GM18870 (cell line): Measurements from ENCODE around the gene ALPL.

ENCODE experiments used
- ATAC-seq: cut with Tn5 transposase; IDR thresholded peaks from one replicate; pipeline ENCODE4 v1.9.1; 2021; ENCODE audit warnings: moderate library complexity; ENCODE audit not compliant: unreplicated experiment

The ALPL gene

DNA sequence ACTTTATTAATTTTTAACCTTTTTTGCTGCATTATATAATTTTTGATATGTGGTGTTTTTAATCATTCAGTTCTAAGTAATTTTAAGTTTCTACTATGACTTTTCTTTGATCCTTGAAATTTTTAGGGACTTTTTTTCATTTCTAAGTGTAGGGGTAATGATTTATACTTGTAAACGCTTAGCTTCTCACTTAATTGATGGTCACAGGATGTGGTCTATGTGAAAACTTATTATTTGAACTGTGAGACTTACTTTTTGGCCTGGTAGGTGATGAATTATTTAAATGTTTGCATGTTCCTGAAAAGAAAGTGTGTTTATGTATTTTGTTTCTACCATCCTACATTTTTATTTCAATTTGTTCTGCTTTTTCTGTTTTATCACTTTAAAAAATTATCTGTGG, 17.2 kb downstream of the ALPL start:
- no peak for ATAC-seq

DNA sequence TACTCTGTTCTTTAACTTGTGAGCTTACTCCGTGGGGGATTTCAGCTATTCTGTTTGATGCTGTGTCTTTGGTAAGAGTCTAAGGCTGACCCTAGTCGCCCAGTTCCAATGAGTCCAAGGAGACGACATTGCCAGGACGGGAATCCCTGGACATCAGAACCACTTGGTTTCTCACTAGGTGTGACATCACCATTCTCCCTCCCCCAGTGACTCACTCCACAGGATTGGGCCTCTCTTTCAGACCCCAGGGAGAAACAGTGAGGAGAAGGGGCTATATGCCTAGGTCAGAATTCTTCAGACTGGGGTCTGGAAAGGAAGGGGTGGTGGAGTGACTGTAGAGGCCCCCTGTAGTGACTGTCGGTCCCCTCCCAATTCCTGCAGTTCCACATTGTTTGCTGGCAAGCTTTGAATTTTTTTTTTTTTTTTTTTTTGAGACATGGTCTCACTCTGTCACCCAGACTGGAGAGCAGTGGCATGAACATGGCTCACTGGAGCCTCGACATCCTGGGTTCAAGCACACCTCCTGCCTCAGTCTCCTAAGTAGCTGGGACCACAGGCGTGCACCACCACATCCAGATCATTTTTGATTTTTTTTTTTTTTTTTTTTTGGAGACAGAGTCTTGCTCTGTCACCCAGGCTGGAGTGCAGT, 21.3 kb downstream of the ALPL start:
- no peak for ATAC-seq

DNA sequence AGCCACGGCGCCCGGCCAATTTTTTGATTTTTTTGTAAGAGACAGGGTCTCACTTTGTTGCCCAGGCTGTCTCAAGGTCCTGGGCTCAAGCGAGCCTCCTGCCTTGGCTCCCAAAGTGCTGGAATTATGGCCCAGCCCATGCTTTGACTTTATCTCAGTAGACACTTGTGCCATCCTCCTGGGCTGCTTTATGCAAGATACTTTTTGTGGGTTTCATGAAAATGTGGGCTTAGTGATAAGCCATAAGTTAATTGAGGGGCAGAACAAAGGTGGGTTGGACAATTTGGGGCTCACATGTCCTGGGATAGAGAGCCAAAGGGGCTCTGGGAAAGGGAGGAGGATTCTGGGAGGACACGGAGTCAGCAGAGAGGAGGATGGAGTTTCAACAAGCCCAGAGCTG, 22.0 kb downstream of the ALPL start:
- no peak for ATAC-seq

DNA sequence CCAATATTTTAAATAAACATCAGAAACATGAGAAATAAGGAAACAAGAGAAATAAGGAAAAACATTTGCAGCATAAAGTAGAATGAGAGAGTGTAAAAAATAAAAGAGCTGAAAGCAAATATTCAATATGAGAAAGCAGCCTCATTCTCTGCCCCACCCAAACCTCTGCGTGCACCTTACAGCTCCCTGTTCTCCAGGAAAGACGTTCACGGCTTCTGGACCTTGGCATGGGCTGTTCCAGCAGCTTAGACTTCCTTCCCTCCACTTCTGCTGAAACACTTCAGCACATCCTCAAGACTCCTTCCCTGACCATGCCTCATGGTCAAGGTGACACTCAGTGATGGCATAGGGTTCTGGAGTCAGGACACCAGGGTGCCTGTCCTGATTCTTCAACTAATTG, 23.3 kb downstream of the ALPL start:
- ATAC-seq = no peak

DNA sequence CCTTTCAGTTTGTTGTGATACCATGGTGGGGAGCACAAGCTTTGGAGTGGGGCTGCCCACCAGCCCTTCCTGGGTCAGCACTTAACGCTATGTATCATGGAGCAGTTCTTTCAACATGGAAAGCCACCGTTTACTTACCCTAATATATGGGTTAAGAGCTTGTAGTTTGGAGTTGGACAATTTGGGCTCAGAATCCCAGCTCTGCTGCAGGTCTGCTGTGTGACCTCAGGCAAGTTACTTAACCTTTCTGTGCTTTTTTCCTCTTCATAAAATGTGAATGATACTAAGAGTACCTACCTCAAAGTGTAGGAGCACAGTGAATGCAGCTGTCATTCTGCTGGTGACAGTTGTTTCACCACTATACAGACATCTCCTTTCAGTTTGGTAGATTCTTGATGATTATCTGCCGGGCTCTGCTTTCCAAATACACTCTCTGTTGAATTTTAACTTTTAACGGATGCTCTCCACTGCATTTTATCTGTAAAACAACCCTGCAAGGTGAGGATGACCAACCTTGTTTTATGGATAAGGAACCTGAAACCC, 23.8 kb downstream of the ALPL start:
- ATAC-seq = no peak

DNA sequence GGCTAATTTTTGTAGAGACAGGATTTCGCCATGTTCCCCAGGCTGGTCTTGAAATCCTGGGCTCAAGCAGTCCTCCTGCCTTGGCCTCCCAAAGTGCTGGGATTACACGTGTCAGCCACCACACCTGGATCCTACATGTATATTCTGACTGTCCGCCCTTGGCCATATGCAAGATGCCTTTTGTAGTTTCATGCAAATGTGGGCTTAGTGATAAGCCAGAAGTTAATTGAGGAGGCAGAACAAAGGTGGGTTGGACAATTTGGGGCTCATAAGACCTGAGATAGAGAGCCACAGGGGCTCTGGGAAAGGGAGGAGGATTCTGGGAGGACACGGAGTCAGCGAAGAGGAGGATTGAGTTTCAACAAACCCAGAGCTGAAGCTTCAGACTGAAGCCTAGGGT, 24.9 kb downstream of the ALPL start:
- ATAC-seq = no peak

DNA sequence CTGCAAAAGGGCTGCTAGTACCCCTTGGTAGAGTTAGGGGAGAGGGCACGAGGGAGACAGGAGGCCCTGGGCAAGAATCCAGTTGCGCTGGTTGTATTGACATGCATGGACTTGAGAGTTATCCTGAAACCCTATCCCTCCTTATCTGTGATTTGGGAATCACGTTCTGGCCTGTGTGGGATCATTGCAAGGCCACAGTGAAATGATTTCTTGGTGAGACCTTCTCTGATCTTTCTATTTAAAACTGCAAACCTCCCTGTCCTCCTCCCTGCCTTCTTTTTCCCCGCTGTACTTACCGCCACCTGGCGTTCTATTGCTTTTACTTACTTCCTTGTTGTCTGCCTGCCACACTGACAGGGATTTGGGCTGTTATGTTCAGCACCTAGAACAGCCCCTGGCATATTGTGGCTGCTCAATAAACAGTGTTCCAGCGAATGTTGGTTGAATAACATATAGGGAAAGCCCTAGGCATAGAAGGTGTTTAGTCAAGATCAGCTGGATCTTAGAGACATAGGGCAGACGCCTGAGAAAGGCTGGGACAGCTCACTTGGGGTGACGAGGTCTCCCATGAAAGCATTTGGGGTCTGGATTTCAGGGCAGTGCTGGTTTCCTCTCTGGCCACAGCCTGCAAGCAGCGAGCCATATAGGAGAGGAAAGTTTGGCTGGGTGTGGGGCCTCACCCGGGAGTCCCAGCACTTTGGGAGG, 25.6 kb downstream of the ALPL start:
- ATAC-seq = no peak

DNA sequence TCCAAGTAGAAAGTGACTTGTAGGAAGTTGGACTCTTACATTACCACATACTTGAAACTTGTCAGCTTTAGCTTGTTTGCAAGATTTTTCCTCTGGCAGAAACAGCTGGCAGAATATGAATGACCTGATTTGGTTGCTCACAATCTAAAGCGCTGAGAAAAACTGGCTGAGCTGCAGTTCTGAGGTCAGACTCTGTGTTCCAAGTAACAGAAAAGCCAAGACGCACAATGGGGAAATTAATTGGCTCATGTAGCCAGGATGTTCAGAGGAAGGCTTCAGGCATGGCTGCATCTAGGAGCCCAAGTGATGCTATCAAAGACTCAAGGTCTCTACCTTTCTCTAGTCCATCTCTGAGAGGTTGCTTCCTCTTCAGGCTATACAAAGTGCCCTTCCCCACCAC, 27.0 kb downstream of the ALPL start:
- ATAC-seq = no peak

DNA sequence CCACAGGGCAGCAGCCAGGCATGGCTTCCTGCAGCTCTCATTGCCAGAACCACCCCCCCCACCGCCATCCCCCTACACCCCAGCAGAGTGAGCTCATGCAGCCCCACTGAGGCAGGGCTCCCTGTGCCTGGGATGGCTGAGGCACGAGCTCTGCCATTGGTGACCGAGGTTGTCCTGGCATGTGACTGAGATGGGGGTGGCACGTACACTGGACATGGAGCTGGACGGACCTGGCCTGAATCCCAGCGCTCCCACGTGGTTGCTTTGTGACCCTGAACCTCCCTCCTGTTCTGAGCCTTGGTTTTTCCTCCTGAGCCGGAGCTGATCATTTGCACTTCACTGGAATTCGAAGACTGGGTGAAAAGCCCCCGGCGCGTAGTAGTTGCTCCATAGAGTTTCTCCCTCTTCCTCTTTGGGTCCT, 28.3 kb downstream of the ALPL start:
- ATAC-seq = no peak

DNA sequence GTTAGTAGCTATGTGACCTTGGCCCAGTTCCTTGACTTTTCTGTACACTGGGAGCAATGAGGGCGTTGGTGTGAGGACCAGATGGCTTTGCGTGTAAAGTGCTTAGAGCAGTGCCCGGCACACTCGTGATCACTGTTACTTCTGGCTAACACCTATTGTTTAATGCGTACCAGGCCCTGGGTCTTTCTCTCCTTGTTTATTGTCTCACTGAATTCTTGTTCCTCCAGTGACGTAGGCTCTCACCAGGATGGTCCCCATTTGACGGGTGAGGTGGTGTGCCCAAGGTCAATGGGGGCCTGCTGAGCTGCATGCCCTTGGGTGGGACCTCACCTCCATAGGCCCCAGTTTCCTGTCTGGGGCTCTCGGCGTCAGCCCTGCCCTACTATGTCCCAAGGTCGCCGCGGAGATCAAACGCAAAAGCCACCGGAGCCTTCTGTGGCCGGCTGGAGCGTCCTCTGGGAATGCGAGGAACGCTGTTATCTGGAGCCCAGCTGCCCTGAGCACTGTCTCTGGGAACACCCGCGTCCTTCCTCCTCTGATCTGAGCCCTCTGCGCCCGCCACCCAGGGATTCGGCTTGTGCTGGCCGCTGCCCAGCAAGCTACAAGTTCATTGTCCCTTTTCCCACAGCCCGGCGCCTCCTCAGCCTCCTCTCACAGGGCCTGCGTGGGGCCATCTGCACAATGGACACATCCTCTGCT, 28.9 kb downstream of the ALPL start:
- no peak for ATAC-seq

DNA sequence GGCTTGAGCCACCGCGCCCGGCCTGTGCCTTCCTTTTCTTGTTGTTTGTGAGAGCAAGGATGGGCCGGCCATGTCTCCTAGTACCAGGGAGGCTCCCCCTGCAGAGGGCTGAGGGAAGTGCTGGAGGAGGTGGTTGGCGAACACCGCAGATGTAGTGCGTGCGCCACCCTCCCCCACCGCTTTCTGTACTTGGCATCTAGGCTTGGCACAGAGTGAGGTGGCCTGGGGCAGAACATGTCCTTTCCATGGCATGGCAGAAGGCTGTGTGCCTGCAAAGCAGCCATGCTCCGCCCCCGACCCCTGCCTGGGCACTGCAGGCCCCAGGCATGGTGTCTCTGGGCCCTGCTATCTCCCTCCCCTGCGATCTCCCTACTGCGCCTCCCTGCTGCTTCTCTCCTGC, 30.7 kb downstream of the ALPL start:
- ATAC-seq = no peak

DNA sequence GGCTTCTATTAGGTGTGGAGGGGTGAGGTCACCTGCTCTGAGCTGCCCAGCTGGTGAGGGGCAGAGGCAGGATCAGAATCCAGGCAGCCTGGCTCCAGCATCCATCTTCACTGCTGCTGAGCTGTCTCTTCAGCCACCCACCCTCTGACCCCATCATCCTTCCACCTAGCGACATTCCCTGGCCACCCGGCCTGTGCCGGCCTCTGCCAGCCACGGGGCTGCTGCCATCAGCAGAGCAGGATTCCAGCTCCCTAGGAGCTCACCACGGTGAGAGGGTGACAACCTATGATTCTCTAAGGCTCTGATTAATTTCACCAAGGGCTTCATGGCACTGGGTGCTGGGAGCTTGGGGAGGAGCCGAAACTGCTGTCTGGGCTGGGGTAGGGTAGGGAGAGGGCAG, 32.1 kb downstream of the ALPL start:
- ATAC-seq = no peak

DNA sequence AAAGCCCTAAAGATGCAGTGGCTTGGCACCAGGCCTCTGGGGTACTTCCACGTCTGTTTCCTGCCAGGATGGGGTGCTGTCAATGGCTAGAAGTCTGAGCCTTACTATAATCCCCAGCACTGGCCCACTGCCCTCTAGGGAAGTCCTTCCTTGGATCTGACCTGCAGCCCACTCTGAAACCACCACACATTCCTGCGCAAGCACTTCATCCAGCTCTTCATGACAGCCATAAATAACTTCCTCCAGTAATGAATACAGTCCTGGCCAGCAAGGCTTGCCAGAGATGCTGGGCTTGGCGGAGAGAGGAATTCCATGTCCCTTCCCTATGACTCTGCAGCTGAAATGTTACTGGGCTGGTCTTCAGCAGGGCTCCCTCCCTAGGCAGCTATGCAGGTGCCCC, 32.6 kb downstream of the ALPL start:
- ATAC-seq = no peak

DNA sequence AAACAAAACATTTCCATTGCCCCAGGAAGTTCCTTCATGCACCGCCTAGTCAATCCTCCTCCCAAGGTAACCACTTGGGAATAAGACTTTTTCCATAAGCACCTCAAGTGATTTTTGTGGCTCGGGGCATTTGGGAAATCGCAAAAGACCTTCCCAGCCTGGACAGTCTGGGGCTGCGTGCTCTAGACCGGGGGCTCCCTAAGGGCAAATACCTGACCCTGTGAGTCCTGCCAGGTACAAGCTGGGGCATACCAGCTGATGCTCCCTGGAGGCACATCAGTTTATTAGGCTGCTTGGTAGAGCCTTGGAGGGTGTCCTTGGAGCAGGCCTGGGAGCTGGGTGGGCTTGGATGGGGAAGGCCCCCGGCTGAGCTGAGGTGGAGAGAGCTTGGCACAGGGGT, 34.4 kb downstream of the ALPL start:
- ATAC-seq = no peak

DNA sequence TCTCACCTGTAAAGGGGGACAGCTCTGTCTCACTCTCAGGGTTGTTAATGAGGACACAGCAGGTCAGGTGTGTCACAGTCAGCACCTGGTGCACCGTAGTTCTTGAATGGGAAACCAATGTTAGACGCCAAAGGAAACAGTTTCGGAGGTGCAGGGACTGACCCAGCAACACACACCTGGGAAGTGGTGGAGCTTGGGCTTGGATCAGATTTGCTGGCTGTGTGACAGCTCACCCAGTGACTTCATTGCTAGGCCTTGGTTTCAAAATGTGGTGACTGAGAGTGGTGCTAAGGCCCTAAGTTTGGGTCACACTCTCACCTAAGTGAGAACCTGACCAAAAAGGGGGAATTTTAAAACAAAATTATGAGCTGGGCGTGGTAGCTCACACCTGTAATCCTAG, 34.9 kb downstream of the ALPL start:
- no peak for ATAC-seq

DNA sequence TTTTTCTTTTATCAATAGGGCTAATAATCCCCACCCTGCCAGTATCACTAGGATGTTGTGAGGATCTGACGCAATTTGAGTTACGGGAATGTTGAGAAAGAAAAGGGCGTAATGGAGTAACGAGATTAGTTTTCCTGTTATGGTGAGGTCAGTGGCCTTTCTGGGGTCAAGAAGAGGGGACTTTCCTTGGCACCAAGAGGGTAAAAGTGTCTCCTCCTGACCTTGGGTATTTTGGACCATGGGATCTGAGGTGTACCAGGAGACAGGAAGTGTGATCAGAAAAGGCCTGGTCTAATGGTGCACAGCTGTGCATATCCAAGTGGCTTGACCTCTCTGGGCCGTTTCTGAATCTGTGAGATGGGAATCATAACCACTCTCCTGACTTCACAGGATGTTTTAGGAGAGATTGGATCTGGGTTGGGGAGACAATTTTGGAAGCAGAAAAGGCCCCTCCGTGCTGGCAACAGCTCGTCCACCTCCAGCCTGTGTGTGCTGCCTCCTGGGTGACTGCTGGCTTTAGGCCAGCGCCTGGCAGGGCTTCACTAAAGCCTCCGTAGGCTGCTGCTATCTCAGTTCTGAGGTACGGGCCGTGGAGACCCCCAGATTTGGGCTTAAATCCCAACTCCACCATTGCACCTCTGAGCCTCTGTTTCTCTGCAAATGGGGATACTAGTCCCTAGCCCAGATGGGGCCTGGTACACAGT, 37.1 kb downstream of the ALPL start:
- no peak for ATAC-seq

DNA sequence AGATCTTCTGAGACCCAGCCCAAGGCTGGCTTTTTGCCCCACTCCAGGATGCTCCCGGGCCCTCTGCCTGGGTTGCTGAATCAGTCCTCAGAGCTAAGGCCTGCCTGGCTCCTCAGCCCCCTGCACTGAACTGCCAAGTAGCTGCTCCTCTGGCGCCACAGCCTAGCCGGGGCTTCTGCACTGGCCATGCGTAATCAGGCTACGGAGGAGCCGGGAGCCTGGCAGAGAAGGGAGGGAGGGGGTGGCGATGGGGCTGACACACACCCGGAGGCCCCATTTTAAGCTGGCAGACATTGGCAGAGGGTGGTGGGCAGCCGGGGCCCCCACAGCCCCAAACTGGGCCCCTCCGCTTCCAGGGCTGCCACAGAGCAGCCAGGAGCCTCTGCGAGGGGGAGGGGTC, 38.7 kb downstream of the ALPL start:
- no peak for ATAC-seq

DNA sequence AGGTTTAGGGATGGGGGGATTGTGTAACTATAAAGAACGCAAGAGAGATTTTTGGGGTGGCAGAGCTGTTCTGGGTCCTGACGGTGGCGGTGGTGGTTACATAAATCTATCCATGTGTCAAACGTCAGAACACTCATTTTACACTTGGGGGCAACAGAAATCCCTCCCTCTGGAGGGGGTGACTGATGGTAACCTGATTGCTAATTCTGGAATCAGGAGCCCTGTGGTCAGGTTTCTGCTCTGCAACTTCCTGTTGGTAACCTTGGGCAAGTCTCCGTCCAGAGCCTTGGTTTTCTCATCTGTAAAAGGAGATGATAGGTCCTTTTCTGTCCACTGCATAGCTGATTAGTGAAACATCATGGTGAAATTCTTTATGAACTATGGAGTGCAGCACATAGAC, 40.9 kb downstream of the ALPL start:
- no peak for ATAC-seq

DNA sequence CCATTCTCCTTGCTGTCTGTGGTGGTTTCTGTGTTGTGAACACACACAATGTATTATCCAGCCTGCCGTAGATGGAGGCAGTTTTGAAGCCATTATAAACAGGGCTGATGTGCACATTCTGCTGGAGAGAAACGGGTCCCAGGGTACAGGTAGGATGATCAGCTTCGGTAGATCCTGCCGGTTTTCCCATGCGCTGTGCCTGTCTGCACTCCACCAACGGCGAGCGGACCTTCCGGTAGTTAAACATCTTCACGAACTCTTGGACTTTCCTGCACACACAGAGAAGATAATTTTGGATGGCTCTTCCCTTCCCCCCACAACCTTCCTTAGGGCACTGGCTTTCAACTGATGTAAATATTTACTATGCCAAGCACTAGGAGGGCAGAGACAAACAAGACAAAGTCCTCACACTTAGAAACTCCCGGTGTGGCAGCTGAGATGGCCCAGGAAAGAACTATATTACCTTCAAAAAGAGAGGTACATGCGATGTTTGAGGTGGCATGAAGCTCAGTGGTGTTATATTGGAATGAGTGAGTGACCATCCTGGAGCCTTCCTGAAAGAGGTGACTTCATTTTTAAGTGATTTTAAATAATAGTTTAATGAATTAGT, 41.7 kb downstream of the ALPL start:
- ATAC-seq = no peak

DNA sequence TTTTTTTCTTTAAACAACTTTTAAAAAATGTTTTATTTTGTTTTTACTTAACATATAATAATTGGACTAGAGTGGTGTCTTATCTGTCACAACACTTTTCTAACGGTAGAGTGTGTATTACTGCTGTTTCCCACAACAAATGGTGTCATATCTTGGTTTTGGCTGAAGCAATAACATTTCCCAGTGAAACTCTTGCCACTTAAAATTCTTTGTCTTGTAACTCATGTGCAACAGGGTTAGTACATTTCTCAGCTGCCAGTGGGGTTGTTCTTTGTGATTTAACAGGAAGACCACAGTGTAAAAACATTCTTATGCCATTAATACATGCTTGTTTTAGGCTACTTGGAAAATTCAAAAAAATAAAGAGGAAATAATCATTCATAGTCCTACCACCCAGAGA, 43.5 kb downstream of the ALPL start:
- ATAC-seq = no peak
